Kasumi-1 (cell line): Measurements from ENCODE around the gene SBNO2.
"Not testable (repeated sequence)": the region's sequence is repeated elsewhere in the genome, so short reads cannot be mapped to it uniquely, and the experiment has no call there.

Experiments
- DNase-seq, 2 experiments: peaks; one replicate each; lab custom pipeline; 2025; lab: John Stamatoyannopoulos, UW

The SBNO2 gene

GRCh38 chr19:1117654-1118053 lies 56.4 kb downstream of the SBNO2 start:
- DNase-seq = no peak

DNA sequence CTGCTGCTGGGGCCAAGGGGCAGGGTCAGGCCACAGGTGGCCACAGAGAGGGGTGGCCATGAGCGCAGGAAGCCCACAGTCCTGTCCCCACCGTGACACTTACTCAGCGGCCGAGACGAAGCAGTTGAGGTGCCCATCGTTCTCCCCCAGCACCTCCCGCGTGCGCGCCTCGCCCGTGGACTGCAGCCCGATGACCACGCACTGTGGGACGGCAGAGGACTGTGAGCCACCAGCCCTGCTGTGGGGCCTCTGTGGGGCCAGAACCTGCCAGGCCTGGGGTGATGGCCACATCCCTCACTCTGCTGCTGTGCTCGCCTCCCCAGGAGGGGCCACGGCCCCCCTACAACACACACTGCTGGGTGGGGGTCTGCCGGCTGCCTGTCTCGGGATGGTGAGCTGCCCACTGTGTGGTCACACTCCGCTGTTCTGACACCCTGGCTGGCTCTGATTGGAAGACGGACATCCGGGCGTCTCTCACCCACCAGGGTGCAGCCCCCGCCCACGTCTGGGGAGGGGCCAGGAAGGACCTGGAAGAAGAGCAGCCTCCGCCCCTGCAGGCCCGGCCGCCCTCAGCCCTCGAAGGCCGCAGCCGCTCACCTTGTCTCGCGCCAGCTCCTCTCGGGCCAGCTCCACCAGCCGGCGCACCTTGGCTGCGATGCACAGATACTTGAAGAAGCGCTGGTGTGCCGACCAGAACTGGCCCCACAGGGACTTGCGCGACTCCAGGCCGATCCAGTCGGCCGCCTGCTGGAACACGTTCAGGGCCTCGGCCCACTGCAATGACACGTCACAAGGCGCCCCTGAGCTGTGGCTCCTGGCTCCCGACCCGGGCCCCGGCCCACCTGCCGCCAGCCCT lies 57.1 kb downstream of the SBNO2 start:
- no peak for DNase-seq

DNA sequence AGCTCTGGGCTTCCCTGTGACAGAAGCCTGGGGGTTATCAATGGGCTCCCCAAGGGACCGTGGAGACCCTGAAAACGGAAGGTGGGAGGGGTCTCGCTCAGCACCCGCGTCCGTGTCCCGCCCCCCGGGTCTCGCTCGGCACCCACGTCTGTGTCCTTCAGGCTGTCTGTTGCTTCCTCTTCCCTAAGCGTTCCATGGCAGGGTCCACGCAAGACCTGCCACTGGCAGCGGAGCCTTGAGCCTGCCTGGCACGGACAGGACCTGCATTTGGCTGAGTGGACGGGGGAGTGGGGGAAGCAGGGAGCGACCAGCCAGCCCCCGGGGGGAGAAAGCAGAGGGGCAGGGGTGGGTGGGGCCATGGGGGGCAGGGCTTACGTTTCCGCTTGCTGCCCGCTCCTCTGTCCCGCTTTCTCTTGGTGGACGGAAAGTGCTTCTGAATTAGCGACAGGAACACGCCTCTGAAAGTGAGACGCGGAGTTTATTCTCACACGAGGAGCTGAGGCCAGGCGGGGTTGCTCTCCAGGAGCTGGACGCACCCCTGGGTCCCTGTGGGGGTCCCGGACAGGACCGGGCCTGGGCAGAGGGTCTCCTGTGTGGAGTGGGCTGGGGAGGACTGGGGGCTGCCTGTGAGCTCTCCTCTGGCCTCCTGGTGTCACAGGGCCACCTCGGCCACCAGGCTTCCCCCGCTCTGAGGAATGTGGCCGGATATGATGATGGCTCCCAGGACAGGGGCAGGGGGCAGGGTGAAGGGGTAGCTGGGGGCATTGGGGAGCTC lies 58.2 kb downstream of the SBNO2 start:
- no peak for DNase-seq

DNA sequence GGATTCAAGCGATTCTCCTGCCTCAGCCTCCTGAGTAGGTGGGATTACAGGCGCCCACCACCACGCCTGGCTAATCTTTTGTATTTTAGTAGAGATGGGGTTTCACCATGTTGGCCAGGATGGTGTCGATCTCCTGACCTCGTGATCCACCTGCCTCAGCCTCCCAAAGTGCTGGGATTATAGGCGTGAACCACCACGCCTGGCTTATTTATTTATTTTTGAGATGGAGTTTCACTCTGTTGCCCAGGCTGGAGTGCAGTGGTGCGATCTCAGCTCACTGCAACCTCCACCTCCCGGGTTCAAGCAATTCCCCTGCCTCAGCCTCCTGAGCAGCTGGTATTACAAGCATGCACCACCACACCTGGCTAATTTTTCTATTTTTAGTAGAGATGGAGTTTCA lies 59.3 kb downstream of the SBNO2 start:
- not testable (repeated sequence) for DNase-seq

DNA sequence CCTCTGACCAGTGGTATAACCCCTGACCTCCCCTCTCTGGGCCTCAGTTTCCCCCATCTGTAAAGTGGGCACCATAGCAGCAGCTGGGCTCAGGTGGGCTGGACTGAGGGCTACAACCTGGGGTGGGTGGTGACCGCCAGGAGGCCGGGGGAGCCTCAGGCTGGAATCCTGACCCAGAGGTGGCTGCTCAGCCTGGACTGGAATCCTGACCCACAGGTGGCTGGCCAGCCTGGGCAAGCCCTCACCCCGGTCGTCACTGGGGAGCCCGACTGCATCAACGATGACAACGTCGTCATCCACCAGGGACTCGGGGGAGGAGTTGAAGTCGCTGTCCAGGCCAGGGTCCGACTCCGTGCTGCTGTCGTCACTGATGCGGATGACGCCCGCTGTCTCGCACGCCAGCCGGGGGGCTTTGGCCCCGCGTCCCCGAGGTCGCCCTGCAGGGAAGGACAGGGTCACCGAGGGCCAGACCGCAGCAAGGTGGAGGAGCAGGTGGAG lies 60.0 kb downstream of the SBNO2 start:
- no peak for DNase-seq

- peak; percentile 60 to 76 for DNase-seq
Measured at GRCh38 chr19:1113030-1113985, 60.8 kb downstream of the SBNO2 start.

GRCh38 chr19:1112268-1113029 lies 61.6 kb downstream of the SBNO2 start:
- no peak for DNase-seq

- DNase-seq = no peak
Measured at GRCh38 chr19:1111641-1112267, 62.3 kb downstream of the SBNO2 start.

GRCh38 chr19:1110809-1111640 lies 63.0 kb downstream of the SBNO2 start:
- no peak for DNase-seq

DNA sequence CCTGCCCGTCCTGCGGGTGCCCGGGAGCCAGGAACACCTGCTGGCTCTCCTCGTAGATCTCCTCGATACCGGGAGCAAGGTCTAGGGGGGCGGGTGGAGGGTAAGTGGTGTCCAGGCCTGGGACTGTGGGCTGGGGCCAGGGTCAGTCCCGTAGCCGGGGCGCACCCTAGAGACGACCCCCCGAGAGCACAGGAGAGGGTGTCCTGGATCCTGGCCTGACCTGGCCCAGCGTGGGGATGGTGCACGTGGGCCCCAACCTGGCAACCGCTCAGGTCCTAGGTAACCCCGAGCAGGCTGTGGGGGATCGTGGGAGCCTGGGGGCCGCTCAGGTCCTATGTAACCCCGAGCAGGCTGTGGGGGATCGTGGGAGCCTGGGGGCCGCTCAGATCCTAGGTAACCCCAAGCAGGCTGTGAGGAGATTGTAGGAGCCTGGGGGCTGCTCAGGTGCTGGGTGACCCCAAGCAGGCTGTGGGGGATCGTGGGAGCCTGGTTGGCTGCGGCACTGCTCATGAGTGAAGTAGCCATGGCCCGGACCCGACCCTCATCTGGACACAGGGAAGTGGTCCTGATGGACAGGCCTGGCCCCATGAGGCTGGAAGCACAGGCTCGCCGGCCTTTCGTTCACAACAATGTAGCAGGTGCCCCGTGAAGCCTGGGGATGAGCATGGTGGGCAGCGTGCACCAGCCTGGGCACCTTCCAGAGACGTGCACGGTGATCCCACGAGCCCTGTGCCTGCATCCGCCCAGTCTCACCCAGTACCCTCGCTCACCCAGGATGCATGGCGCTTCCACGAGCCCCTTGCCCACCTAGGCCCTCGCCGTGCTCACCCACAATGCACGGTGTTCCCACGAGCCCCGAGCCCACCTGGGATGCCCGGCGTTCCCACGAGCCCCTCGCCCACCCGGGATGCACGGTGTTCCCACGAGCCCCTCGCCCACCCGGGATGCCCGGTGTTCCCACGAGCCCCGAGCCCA lies 64.1 kb downstream of the SBNO2 start:
- no peak for DNase-seq

GRCh38 chr19:1109032-1109551 lies 65.0 kb downstream of the SBNO2 start:
- DNase-seq = no peak

DNA sequence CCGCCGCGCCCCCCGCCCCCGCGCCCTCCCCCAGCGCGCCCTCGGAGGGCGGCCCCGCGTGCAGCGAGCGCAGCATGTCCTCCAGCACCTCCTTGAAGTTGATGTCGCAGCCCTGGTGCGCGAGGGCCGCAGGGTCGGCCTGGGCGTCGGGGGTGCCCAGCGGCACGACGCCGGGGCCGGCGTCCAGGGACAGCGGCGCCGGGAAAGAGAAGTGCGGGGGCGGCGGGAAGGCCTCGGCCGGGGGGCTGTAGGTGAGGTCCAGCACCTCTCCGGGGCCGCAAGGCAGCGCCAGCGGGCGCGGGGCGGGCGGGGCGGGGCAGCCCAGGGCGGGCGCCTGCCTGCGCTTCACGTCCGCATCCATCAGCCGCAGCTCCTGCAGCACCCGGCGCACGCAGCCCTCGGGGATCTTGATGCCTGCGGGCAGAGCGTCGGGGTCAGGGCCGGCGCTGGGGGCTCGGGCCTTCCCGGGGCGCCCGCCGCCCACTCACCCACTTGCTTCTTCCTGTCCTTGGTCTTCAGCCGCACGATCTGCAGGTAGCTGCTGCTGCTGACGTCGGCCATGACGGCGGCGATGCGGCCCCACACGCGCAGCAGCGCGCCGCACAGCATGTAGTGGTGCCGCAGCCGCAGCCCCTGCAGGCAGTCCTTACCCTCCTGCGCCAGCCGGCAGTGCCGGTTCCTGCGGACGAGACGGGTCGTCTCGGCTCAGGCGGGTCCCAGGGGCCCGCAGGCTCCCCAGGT lies 65.6 kb downstream of the SBNO2 start:
- no peak for DNase-seq

GRCh38 chr19:1107661-1108261 lies 66.3 kb downstream of the SBNO2 start:
- no peak for DNase-seq

GRCh38 chr19:1106841-1107660 lies 67.0 kb downstream of the SBNO2 start:
- peak; percentile 59 to 60 for DNase-seq

- no peak for DNase-seq
Measured at GRCh38 chr19:1105873-1106840, 67.9 kb downstream of the SBNO2 start.
